H1 (cell line): ENCODE measurements around the gene HCST. TPM values are rescaled to one million over a fixed set of nuclear protein-coding genes. Genes with fewer than 3 reads are reported as not detected.

Experiments
- ASH2L ChIP-seq: fragments of 200-600, 300-600 bp; sonication (generic); IDR thresholded peaks from one replicate; pipeline ENCODE4 v1.7.1; 2017; ENCODE audit warnings: low read length
- ATF3 ChIP-seq: IDR thresholded peaks from 2 replicates; pipeline ENCODE4 v1.6.1; 2011; ENCODE audit warnings: low read depth, mild to moderate bottlenecking, low read length; ENCODE audit not compliant: insufficient read depth
- CHD7 ChIP-seq: fragments of 300-600 bp; sonication (generic); IDR thresholded peaks from 2 replicates; pipeline ENCODE4 v1.7.1; 2012; ENCODE audit warnings: low read length, moderate library complexity, mild to moderate bottlenecking, inconsistent platforms; ENCODE audit not compliant: insufficient replicate concordance
- KDM4A ChIP-seq: IDR thresholded peaks from one replicate; pipeline ENCODE4 v1.7.1; 2012; ENCODE audit warnings: low read depth, mild to moderate bottlenecking, moderate library complexity, low read length, inconsistent platforms; ENCODE audit not compliant: severe bottlenecking
- POLR2AphosphoS5 ChIP-seq: IDR thresholded peaks from 2 replicates; pipeline ENCODE4 v1.6.1; 2011; ENCODE audit warnings: low read depth, low read length
- SIX5 ChIP-seq: IDR thresholded peaks from 2 replicates; pipeline ENCODE4 v1.6.1; 2011; ENCODE audit warnings: mild to moderate bottlenecking, low read depth, low read length
- SRF ChIP-seq: IDR thresholded peaks from 2 replicates; pipeline ENCODE4 v1.6.1; 2011; ENCODE audit warnings: mild to moderate bottlenecking, low read depth, low read length, moderate library complexity
- polyA plus RNA-seq, 7 experiments: library from polyadenylated mRNA; depleted of rRNA in 3 of 7; stranded (reverse) in 5 of 7; unstranded in 2 of 7; fragments of >200 nt in 5 of 7; fragments of 200-250 nt in 2 of 7; gene quantifications; 1 replicate in 5 of 7; 2 replicates in 1 of 7; 4 replicates in 1 of 7; pipeline versions ENCODE4 v1.2.1 to v1.2.3, GENCODE V29; 2011 to 2013; ENCODE audit warnings: missing spikeins in 2 of 7, mixed read lengths in 2 of 7
- total RNA-seq: library from RNA; stranded (reverse); fragmentation: NEBNext Ultra II Directional; extraction: Animal tissue kit (Norgen Biotek cat#: 25700); gene quantifications from 2 replicates; pipeline ENCODE4 v1.2.1, GENCODE V29; 2021

HCST gene
- total and polyA plus RNA-seq, 2 of the 8 experiments (the other 6 are each of a cell fraction or from before 2014, with no cell fraction given): 2.8 TPM; not detected in 1

- TF ChIP-seq CHD7: no peak
- TF ChIP-seq KDM4A: no peak
- no peak for TF ChIP-seq SIX5
- TF ChIP-seq POLR2AphosphoS5: no peak
- TF ChIP-seq ATF3: no peak
- TF ChIP-seq SRF: no peak
- TF ChIP-seq ASH2L: no peak
Observed at GRCh38 chr19:35896643-35897040, 5.7 kb upstream of the HCST start (continued).
